Measurements from ENCODE around the gene MARCHF4. TPM values are rescaled to one million over a fixed set of nuclear protein-coding genes. Genes with fewer than 3 reads are reported as not detected.

Gene MARCHF4
- total RNA-seq, 4 donors from 2014 or later: 0.07 TPM; not detected in 3

DNA sequence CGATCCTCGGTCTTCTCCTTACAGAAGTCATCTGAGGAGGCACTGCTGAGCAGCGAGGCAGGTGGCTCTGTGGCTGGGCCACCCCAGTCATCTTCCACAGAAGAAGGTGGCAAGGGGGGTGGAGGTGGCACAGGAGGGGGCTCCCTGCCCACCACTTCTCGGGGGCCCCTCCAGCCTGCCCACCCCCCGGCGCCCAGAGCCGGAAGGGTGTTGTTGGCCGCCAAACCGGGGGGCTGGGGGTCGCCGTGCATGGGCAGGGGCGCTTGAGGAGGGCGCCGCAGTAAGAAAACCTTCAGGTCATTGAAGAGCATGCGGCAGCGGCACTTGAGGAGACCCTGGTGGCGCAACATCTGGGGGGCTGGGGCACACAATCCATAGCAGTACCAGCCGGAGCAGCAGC, 2.5 kb downstream of the MARCHF4 start:
- TF ChIP-seq, protein P1, sequence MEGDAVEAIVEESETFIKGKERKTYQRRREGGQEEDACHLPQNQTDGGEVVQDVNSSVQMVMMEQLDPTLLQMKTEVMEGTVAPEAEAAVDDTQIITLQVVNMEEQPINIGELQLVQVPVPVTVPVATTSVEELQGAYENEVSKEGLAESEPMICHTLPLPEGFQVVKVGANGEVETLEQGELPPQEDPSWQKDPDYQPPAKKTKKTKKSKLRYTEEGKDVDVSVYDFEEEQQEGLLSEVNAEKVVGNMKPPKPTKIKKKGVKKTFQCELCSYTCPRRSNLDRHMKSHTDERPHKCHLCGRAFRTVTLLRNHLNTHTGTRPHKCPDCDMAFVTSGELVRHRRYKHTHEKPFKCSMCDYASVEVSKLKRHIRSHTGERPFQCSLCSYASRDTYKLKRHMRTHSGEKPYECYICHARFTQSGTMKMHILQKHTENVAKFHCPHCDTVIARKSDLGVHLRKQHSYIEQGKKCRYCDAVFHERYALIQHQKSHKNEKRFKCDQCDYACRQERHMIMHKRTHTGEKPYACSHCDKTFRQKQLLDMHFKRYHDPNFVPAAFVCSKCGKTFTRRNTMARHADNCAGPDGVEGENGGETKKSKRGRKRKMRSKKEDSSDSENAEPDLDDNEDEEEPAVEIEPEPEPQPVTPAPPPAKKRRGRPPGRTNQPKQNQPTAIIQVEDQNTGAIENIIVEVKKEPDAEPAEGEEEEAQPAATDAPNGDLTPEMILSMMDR (IDR thresholded peaks at IDR 0.05): no peak
- TF ChIP-seq POLR2A (IDR thresholded peaks at IDR 0.05): no peak
- no peak for DNase-seq
- Histone ChIP-seq H3K4me1 (peaks cover 0 to 7% of the 10 kb centered on the region in 2 donors), H3K36me3 (no peaks in the 10 kb centered on the region), H3K9me3 (no peaks in the 10 kb centered on the region), H3K4me3 (no peak overlapping the region), H3K27ac (no peak overlapping the region), H3K27me3 (no peaks in the 10 kb centered on the region)
- intact Hi-C loops (cut with DNase I; ENCODE audit: low total_unique reads): no loop called here

DNA sequence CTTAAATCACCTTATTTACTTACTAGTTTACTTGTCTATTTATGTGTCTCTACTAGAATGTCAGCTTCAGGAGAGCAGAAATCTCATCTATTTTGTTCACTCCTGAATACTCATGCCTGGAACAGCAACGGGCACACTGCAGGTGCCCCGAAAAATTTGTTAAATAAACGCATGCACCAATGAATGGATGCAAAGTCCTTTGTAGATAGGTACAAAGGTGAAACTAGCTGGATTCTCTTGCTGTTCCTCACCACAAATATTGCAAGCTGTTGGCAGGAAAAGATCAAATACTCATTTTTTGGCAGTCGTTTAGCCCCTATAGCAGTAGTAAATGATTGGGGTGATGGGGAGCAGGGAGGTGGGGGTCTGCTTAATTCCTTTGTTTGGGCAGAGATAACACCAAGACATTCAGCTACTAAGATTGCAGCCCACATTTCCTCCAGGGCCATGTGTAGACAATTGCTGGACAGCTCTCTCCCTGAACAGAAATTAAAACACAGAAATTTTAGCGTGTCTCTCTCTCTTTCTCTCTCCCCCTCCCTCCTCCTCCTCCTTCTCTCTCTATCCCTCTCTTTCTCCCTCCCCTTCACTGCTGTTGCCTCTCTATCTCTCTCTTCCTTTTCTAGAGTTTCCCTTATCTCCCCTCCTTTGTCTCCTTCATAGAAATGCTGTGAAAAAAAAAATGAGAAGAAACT, 5.4 kb downstream of the MARCHF4 start:
- Histone ChIP-seq H3K36me3 (no peaks in the 10 kb centered on the region), H3K4me3 (no peak overlapping the region), H3K27ac (no peak overlapping the region), H3K9me3 (no peaks in the 10 kb centered on the region), H3K4me1 (peaks cover 0 to 7% of the 10 kb centered on the region in 2 donors), H3K27me3 (no peaks in the 10 kb centered on the region)
- intact Hi-C loops (cut with DNase I; ENCODE audit: low total_unique reads): no loop called here
- TF ChIP-seq, protein P1 (IDR thresholded peaks at IDR 0.05): no peak
- no peak for TF ChIP-seq POLR2A (IDR thresholded peaks at IDR 0.05)
- DNase-seq: no peak

DNA sequence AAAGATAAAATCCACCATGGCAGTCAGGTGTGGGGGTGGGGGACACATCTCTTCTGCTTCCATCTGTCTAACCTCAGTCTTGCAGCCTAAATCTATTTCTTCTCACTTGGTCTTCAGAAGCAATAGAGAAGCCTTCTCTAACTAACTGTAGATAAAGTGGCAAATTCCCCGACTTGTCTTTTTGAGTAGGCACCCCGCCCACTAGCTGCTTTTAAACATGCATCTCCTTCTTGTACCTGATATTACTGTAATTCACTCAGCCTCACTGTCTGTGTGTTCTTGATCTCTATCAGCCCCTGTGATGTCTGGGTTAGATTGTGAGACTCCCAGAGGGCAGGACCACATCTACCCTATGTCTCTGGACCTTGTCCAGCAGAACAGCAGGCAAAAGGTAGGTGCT, 6.8 kb downstream of the MARCHF4 start:
- no peak overlapping the region for H3K4me3 ChIP-seq
- intact Hi-C loops (cut with DNase I; ENCODE audit: low total_unique reads): no loop called here
- H3K27me3 ChIP-seq: no peaks in the 10 kb centered on the region
- no peaks in the 10 kb centered on the region for H3K9me3 ChIP-seq
- H3K4me1 ChIP-seq: no peaks in the 10 kb centered on the region
- DNase-seq: no peak
- H3K36me3 ChIP-seq: no peaks in the 10 kb centered on the region
- no peak for TF ChIP-seq POLR2A (IDR thresholded peaks at IDR 0.05)
- TF ChIP-seq, protein P1 (IDR thresholded peaks at IDR 0.05): no peak
- no peak overlapping the region for H3K27ac ChIP-seq

DNA sequence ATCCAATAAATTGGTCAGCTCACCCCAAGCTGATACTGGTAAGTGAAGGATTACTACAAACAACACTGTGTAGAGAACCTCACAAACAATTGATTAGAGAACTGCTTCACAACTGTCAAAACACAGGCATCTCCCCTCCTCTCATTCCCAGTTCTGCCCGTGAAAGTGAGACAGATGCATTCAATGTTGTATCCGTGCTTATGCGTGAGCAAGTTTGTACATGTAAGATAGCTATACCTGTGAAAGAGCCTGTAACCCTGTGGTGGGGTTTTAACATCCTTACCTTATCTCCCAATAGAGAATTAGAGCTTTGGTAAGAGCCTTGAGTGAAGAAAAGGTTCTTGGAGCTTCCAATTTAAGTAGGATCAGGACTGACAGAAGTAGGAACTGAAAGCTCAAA, 9.1 kb downstream of the MARCHF4 start:
- no peaks in the 10 kb centered on the region for H3K36me3 ChIP-seq
- intact Hi-C loops (cut with DNase I; ENCODE audit: low total_unique reads): no loop called here
- no peak for TF ChIP-seq POLR2A (IDR thresholded peaks at IDR 0.05)
- TF ChIP-seq, protein P1 (IDR thresholded peaks at IDR 0.05): no peak
- no peak for DNase-seq
- no peaks in the 10 kb centered on the region for H3K9me3 ChIP-seq
- H3K27ac ChIP-seq: no peak overlapping the region
- no peak overlapping the region for H3K4me3 ChIP-seq
- H3K27me3 ChIP-seq: no peaks in the 10 kb centered on the region
- no peaks in the 10 kb centered on the region for H3K4me1 ChIP-seq

DNA sequence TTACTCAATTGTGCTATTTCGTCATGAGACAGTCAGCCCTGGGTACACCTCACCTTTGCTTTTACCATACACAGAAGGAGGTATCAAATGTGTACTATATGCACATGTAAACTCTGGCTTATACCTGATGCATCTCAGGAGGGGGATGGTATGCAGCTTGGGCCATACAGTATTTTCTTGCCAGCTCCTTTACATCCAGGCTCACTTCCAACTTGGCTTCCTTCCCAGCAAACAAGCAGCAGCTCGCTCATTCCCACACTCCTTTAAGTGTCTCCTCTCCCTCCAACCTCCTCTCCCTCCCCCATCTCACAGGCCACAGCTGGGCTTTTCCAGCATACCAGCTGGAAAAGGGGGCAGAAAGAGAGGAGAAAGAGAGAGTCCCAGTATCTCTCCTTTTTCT, 9.6 kb downstream of the MARCHF4 start:
- no peaks in the 10 kb centered on the region for H3K9me3 ChIP-seq
- no peak for DNase-seq
- no peak overlapping the region for H3K4me3 ChIP-seq
- H3K27me3 ChIP-seq: no peaks in the 10 kb centered on the region
- H3K27ac ChIP-seq: no peak overlapping the region
- H3K4me1 ChIP-seq: no peaks in the 10 kb centered on the region
- H3K36me3 ChIP-seq: no peaks in the 10 kb centered on the region
- TF ChIP-seq, protein P1 (IDR thresholded peaks at IDR 0.05): no peak
- TF ChIP-seq POLR2A (IDR thresholded peaks at IDR 0.05): no peak
- intact Hi-C loops (cut with DNase I; ENCODE audit: low total_unique reads): no loop called here

All from uterus (tissue), 4 donors.